ENCODE measurements around the gene TST. TPM values are rescaled to one million over a fixed set of nuclear protein-coding genes. Genes with fewer than 3 reads are reported as not detected.

The TST gene
- total and polyA plus RNA-seq, 2 of the 8 experiments (the other 6 are each of a cell fraction or from before 2014, with no cell fraction given) = 22.6 to 61.6 TPM

GRCh38 chr22:37020192-37020479 lies 889 bp upstream of the TST start:
- ChIA-PET CTCF (ENCODE audit: partially characterized antibody) (interaction anchor here (0.6 to 5.4 kb wide), 8 partner anchors 9 to 1764 kb away, joined by 3 to 37 read pairs (median 4); no protein-coding TSS in a partner anchor), POLR2A (ENCODE audit: partially characterized antibody) (interaction anchor here (1.4 to 4.3 kb wide), 7 partner anchors 10 to 60 kb away, joined by 3 to 33 read pairs (median 5); no protein-coding TSS in a partner anchor)
- H4K8ac ChIP-seq (ENCODE audit: extremely low read depth, insufficient read depth, low read length) = no peak overlapping the region
- H4K20me1 ChIP-seq (replicated peaks in 1 of 2; ENCODE audit: control insufficient read depth in 1 of 2, insufficient read depth in 2 of 2, low read length in 2 of 2) = peaks cover 12 to 30% of the 10 kb centered on the region in 2 experiments
- no peak overlapping the region for H3K23ac ChIP-seq (ENCODE audit: insufficient read length)
- H3K18ac ChIP-seq (ENCODE audit: extremely low read depth, low read length) = peak overlapping the region; percentile 10
- no peak overlapping the region for H2BK120ac ChIP-seq (replicated peaks; ENCODE audit: low read depth, low read length)
- peak overlapping the region in 3 of 4 experiments; percentile 48 to 88 (median 79); a peak in 5 of 7 replicates for H3K9ac ChIP-seq (replicated peaks in 1 of 4; ENCODE audit: extremely low read depth in 1 of 4, low read depth in 3 of 4, low read length in 3 of 4)
- DNase-seq (ENCODE audit: low read depth in 1 of 2, low spot score in 2 of 2) (no peak), FAIRE-seq (no peak)
- no peak overlapping the region for H2BK20ac ChIP-seq (ENCODE audit: low read length)
- H3K4me3 ChIP-seq (ENCODE audit: extremely low read depth in 1 of 4, insufficient read depth in 2 of 4, low read depth in 3 of 4, low read length in 4 of 4) = peak overlapping the region; percentile 41 to 86 (median 72)
- no peak overlapping the region for H3K56ac ChIP-seq (replicated peaks; ENCODE audit: insufficient read length, low read depth, low read length)
- H2BK12ac ChIP-seq (ENCODE audit: low read depth, low read length) = peak overlapping the region; percentile 53; the same call in 1 of the 2 replicates
- 0 out of 2 replicates have a peak overlapping the region, but pooled peaks have one; percentile 71 for H2BK5ac ChIP-seq (ENCODE audit: low read depth, low read length)
- peaks cover 0 to 21% (median 11%) of the 10 kb centered on the region in 4 experiments; a peak in 6 of 7 replicates for H3K4me1 ChIP-seq (replicated peaks in 1 of 4; ENCODE audit: control insufficient read depth in 3 of 4, insufficient read depth in 4 of 4, low read length in 3 of 4)
- H3K27me3 ChIP-seq (replicated peaks in 1 of 4; ENCODE audit: control insufficient read depth in 3 of 4, extremely low read depth in 1 of 4, insufficient read depth in 3 of 4, low read length in 3 of 4) = no peaks in the 10 kb centered on the region
- no peak overlapping the region for H3K14ac ChIP-seq (ENCODE audit: insufficient read length)
- H3K27ac ChIP-seq (ENCODE audit: low read depth, low read length) = peak overlapping the region; percentile 89; the same call in 1 of the 2 replicates
- peak overlapping the region; percentile 24; the same call in 1 of the 2 replicates for H2AFZ ChIP-seq (ENCODE audit: low read length)
- TF ChIP-seq CHD1 (IDR thresholded peaks at IDR 0.05; ENCODE audit: low read depth, low read length) (no peak), KDM1A (IDR thresholded peaks at IDR 0.05; ENCODE audit: borderline replicate concordance, low read length) (no peak), CHD2 (IDR thresholded peaks at IDR 0.05; ENCODE audit: low read length) (no peak), FOSL1 (IDR thresholded peaks at IDR 0.05; ENCODE audit: insufficient read depth, low read depth, low read length) (no peak), SP4 (IDR thresholded peaks at IDR 0.05; ENCODE audit: low read length) (no peak), POU5F1 (IDR thresholded peaks at IDR 0.05; ENCODE audit: low read depth, low read length) (no peak), RFX5 (IDR thresholded peaks at IDR 0.05; ENCODE audit: borderline replicate concordance, low read depth, low read length) (no peak), ASH2L (IDR thresholded peaks at IDR 0.05; ENCODE audit: low read length) (no peak), NRF1 (IDR thresholded peaks at IDR 0.05; ENCODE audit: low read depth, low read length) (no peak), GTF2F1 (IDR thresholded peaks at IDR 0.05; ENCODE audit: borderline replicate concordance, low read depth, low read length) (no peak), NANOG (IDR thresholded peaks at IDR 0.05; ENCODE audit: insufficient read depth, low read depth, low read length, poor library complexity, severe bottlenecking) (no peak), JUND (IDR thresholded peaks at IDR 0.05; ENCODE audit: low read length) (no peak), TBP (IDR thresholded peaks at IDR 0.05; ENCODE audit: low read depth, low read length) (no peak)
- peaks cover 8% of the 10 kb centered on the region for H3K79me1 ChIP-seq (ENCODE audit: low read depth, low read length)
- H3K36me3 ChIP-seq (ENCODE audit: control insufficient read depth in 2 of 4, insufficient read depth in 4 of 4, low read length in 3 of 4) = peaks cover 0 to 22% (median 8%) of the 10 kb centered on the region in 4 experiments; a peak in 3 of 8 replicates
- H3K23me2 ChIP-seq (ENCODE audit: low read depth, low read length) = peaks cover 11% of the 10 kb centered on the region
- H3K79me2 ChIP-seq (ENCODE audit: control insufficient read depth in 1 of 2, insufficient read depth in 2 of 2, low read length in 2 of 2) = peaks cover 0 to 25% of the 10 kb centered on the region in 2 experiments; a peak in 3 of 4 replicates
- H3K4ac ChIP-seq (replicated peaks; ENCODE audit: insufficient read length, low read depth, low read length) = peak overlapping the region; percentile 71
- H4K5ac ChIP-seq (ENCODE audit: insufficient read length, low read depth, low read length) = peak overlapping the region; percentile 73
- no peak overlapping the region for H2AK5ac ChIP-seq (ENCODE audit: low read depth, low read length)
- WGBS, 2 experiments (ENCODE audit: extremely low coverage in 1 of 2, insufficient coverage in 1 of 2, insufficient read length in 1 of 2, insufficient replicate concordance in 2 of 2, low coverage in 1 of 2, low lambda C conversion rate in 2 of 2, missing lambda C conversion rate in 1 of 2) = 19% methylated on average over 5 of the region's 5 CpGs; no CpG with 5 or more reads in 1 of the 2 experiments
- no peaks in the 10 kb centered on the region for H3K9me3 ChIP-seq (ENCODE audit: insufficient read depth in 2 of 2, low read depth in 1 of 2, low read length in 1 of 2)
- H4K91ac ChIP-seq (replicated peaks; ENCODE audit: insufficient read length, low read length) = peak overlapping the region; percentile 65
- H2BK15ac ChIP-seq (ENCODE audit: low read length) = peak overlapping the region; percentile 12; the same call in 1 of the 2 replicates
- peak overlapping the region; percentile 73 to 89 for H3K4me2 ChIP-seq (ENCODE audit: insufficient read depth in 1 of 2, low read depth in 2 of 2, low read length in 2 of 2)

Measured in H1 (cell line).